Measurements from ENCODE around the gene ZNF804A. TPM values are rescaled to one million over a fixed set of nuclear protein-coding genes. Genes with fewer than 3 reads are reported as not detected.

Gene ZNF804A
- total and polyA plus RNA-seq, 9 donors = 0.07 to 0.28 (median 0.18) TPM; not detected in 3

DNA sequence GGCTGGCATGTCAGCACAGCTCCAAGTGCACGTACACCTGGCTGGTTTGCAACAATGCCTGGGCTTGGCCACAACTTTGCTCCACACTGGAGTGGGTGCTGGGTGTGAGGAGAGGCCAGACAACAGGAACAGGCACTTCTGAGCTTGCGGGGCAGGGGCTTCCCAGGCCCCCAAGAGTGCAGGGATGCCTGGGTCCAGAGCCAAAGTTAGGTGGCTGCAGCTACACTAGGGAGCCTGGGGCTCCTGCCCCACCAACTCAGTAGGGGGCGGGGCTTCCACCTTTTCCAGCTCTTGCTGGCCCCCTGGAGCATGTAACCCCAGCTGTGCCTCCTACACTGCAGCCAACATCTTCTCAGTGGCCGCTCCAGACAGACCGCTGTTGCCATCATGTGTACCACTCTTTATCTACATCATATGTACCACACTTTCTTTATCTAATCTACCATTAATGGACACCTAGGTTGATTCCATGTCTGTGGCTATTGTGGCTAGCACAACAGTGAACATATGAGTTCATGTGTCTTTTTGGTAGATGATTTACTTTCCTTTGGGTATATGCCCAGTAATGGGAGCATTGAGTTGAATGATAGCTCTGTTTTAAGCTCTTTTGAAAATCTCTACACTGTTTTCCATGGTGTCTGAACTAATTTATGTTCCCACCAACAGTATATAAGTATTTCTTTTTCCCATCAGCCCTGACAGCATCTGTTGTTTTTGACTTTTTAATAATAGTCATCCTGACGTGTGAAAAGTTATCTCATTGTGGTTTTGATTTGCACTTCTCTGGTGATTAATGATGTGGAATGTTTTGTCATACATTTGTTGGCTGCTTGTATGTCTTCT, 87.9 kb downstream of the ZNF804A start:
- no peaks in the 10 kb centered on the region for H3K4me1 ChIP-seq (ENCODE audit: insufficient read depth)
- intact Hi-C loops (cut with DNase I) = loop anchor here in 1 of 4 donors (5.0 kb wide), 1 partner anchor 289 kb away; no protein-coding TSS in a partner anchor
- no peak overlapping the region for H3K4me3 ChIP-seq
- H3K27ac ChIP-seq = no peak overlapping the region
- no peaks in the 10 kb centered on the region for H3K27me3 ChIP-seq
- WGBS, 3 donors = 82 to 85% (median 84%) methylated on average over 6 of the region's 6 CpGs
- no peak for DNase-seq
- TF ChIP-seq POLR2A (IDR thresholded peaks at IDR 0.05) = no peak
- no peak for TF ChIP-seq EP300 (IDR thresholded peaks at IDR 0.05)
- TF ChIP-seq, protein P1, sequence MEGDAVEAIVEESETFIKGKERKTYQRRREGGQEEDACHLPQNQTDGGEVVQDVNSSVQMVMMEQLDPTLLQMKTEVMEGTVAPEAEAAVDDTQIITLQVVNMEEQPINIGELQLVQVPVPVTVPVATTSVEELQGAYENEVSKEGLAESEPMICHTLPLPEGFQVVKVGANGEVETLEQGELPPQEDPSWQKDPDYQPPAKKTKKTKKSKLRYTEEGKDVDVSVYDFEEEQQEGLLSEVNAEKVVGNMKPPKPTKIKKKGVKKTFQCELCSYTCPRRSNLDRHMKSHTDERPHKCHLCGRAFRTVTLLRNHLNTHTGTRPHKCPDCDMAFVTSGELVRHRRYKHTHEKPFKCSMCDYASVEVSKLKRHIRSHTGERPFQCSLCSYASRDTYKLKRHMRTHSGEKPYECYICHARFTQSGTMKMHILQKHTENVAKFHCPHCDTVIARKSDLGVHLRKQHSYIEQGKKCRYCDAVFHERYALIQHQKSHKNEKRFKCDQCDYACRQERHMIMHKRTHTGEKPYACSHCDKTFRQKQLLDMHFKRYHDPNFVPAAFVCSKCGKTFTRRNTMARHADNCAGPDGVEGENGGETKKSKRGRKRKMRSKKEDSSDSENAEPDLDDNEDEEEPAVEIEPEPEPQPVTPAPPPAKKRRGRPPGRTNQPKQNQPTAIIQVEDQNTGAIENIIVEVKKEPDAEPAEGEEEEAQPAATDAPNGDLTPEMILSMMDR (IDR thresholded peaks at IDR 0.05) = no peak
- no peaks in the 10 kb centered on the region for H3K36me3 ChIP-seq
- H3K9me3 ChIP-seq = no peaks in the 10 kb centered on the region

DNA sequence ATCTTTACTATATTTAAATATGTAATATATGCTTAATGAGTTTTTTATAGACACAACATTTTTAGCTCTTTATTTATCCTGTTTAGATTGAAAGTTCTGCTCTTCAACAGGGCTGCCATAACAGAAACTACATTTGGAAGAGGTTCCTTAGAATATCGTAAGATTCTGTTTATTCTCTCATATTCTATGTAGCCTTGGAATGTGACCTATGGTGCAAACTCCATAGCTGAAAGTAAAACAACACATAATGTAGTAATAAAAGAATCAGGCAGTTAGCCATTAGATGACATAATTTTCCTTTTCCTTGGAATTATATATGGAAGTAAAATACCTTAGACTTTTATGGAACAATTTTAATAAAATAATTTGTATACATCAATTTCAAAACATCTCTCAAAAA, 91.3 kb downstream of the ZNF804A start:
- no peaks in the 10 kb centered on the region for H3K9me3 ChIP-seq

DNA sequence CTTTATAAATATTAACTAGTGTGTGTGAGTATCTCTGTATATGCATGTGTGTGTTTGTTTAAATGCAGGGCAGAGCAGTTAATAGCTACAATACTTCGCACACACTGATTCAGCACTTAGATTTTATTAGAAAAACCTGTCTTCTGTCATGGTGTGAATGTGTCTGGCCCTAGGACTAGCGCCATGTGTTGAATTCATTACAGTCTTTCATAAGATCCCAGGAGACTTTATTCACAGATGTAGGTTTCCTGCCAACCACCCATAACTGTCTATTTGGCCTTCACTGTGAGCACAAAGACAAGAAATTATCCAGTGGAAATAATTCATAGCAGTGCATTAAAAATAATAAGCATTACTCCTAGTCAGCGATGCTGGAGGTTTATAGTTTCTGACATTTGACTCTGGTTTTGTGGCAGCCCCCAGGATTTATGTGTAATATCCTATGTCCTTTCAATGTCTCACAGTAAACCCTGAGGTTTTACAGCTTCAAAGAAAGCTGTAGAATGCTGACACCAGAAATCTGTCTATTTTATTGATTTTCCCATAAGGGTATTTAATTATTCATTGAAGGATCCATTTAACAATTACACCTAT, 93.9 kb downstream of the ZNF804A start:
- WGBS, 3 donors = 45 to 52% (median 51%) methylated on average over 3 of the region's 3 CpGs
- intact Hi-C loops (cut with DNase I) = no loop called here

More for the DNA sequence above, 91.3 kb downstream of the ZNF804A start:
- Histone ChIP-seq H3K4me3 (no peak overlapping the region), H3K4me1 (ENCODE audit: insufficient read depth) (no peaks in the 10 kb centered on the region), H3K36me3 (no peaks in the 10 kb centered on the region), H3K27me3 (no peaks in the 10 kb centered on the region), H3K27ac (no peak overlapping the region)
- intact Hi-C loops (cut with DNase I) = loop anchor here in 1 of 4 donors (5.0 kb wide), 1 partner anchor 292 kb away; no protein-coding TSS in a partner anchor
- 45 to 58% (median 56%) methylated on average over 1 of the region's 1 CpG for WGBS, 3 donors
- TF ChIP-seq POLR2A (IDR thresholded peaks at IDR 0.05) (no peak), EP300 (IDR thresholded peaks at IDR 0.05) (no peak)
- TF ChIP-seq, protein P1 (IDR thresholded peaks at IDR 0.05) = no peak
- DNase-seq = no peak

DNA sequence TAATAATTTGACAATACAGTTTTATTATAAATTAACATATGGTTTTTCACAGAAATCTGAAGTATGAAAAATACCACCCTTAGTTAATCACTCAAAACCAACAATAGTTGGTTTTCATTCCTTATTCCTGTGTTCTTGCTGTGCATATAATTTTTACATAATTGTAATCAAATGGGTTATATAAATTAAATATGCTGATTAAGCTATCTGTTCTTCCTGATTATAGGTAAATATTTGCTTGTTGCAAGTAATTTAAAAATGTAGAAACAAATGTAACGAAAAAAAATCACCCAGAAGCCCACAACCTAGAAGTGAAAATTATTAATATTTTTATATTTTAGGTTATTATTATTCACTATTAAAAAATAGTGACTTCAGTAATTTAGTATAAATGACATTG, 98.3 kb downstream of the ZNF804A start:
- intact Hi-C loops (cut with DNase I) = no loop called here
- DNase-seq = no peak
- Histone ChIP-seq H3K36me3 (no peaks in the 10 kb centered on the region), H3K27ac (no peak overlapping the region), H3K4me1 (ENCODE audit: insufficient read depth) (no peaks in the 10 kb centered on the region), H3K9me3 (no peaks in the 10 kb centered on the region), H3K4me3 (no peak overlapping the region), H3K27me3 (no peaks in the 10 kb centered on the region)
- TF ChIP-seq POLR2A (IDR thresholded peaks at IDR 0.05) (no peak), EP300 (IDR thresholded peaks at IDR 0.05) (no peak)
- TF ChIP-seq, protein P1 (IDR thresholded peaks at IDR 0.05) = no peak
- 88 to 94% (median 88%) methylated on average over 1 of the region's 1 CpG for WGBS, 3 donors

More for the DNA sequence above, 93.9 kb downstream of the ZNF804A start:
- Histone ChIP-seq H3K27me3 (no peaks in the 10 kb centered on the region), H3K4me1 (ENCODE audit: insufficient read depth) (no peaks in the 10 kb centered on the region), H3K9me3 (no peaks in the 10 kb centered on the region), H3K27ac (no peak overlapping the region), H3K36me3 (no peaks in the 10 kb centered on the region), H3K4me3 (no peak overlapping the region)
- TF ChIP-seq POLR2A (IDR thresholded peaks at IDR 0.05) (no peak), EP300 (IDR thresholded peaks at IDR 0.05) (no peak)
- TF ChIP-seq, protein P1 (IDR thresholded peaks at IDR 0.05) = no peak
- DNase-seq = no peak
